ENCODE results near the gene SARS1. TPM values are rescaled to one million over a fixed set of nuclear protein-coding genes. Genes with fewer than 3 reads are reported as not detected.

The SARS1 gene
- total RNA-seq, 1 experiment from 2014 or later: 129 TPM

DNA sequence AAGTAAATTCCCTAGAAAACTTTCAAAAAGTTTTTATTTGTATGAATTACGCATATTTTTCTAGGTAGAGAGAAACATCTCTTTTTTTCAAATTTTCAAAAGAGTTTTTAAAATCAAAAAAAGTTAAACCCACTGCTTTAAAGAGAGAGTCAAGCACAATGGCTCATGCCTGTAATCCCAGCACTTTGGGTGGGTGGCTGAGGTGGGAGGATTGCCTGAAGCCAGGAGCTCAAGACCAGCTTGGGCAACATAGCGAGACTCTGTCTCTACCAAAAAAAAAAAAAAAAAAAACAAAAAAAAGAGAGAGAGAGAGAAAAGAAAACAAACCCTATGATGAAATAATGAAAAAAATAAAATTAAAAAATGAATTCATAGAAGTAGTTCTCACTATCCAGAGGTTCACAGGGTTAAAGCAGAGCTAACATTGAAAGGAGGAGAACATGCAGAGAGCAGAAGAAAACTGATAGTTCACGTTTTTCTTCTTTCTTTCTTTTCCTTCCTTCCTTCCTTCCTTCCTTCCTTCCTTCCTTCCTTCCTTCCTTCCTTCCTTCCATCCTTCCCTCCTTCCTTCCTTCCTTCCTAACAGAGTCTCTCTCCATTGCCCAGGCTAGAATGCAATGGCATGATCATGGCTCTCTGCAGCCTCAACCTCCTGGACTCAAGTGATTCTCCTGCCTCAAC lies 30.5 kb upstream of the SARS1 start:
- no peak for DNase-seq

DNA sequence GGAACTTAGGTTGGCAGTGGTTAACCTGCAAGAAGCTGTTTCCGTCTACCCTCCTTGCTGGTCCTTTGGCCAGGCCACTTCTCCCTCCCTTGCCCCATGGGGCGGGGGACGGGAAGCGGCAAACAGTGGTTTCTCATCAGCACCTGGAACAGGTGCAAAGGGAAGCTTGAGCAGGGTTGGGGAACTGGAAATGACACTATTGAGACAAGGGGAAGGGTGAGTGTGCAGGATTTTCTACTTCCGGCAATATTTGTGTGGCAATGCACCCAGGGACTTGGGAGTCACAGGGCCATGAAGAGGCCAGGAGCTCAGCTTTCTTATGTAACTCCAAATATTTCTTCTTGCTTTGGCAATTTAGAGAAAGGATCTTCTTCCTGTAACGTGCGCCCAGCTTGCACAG lies 29.0 kb upstream of the SARS1 start:
- TF ChIP-seq, protein P1, sequence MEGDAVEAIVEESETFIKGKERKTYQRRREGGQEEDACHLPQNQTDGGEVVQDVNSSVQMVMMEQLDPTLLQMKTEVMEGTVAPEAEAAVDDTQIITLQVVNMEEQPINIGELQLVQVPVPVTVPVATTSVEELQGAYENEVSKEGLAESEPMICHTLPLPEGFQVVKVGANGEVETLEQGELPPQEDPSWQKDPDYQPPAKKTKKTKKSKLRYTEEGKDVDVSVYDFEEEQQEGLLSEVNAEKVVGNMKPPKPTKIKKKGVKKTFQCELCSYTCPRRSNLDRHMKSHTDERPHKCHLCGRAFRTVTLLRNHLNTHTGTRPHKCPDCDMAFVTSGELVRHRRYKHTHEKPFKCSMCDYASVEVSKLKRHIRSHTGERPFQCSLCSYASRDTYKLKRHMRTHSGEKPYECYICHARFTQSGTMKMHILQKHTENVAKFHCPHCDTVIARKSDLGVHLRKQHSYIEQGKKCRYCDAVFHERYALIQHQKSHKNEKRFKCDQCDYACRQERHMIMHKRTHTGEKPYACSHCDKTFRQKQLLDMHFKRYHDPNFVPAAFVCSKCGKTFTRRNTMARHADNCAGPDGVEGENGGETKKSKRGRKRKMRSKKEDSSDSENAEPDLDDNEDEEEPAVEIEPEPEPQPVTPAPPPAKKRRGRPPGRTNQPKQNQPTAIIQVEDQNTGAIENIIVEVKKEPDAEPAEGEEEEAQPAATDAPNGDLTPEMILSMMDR (IDR thresholded peaks at IDR 0.05; ENCODE audit: unreplicated experiment): no peak
- intact Hi-C loops (cut with micrococcal nuclease; ENCODE audit: unreplicated experiment): no loop called here
- Mint-ChIP-seq H3K36me3 (ENCODE audit: insufficient read depth, unreplicated experiment) (no peaks in the 10 kb centered on the region), H3K9me3 (ENCODE audit: low read depth, unreplicated experiment) (no peaks in the 10 kb centered on the region), H3K4me3 (ENCODE audit: low read depth, unreplicated experiment) (no peak overlapping the region), H3K27me3 (ENCODE audit: unreplicated experiment) (peaks cover 23% of the 10 kb centered on the region), H3K4me1 (ENCODE audit: low read depth, unreplicated experiment) (peaks cover 13% of the 10 kb centered on the region), H3K27ac (ENCODE audit: unreplicated experiment) (no peak overlapping the region)
- no peak for DNase-seq
- no TSS peak for BruUV-seq (replicated peaks)
- CTCF ChIA-PET: no interaction called here

More for the DNA sequence above, 30.5 kb upstream of the SARS1 start:
- Mint-ChIP-seq H3K27ac (ENCODE audit: unreplicated experiment) (no peak overlapping the region), H3K36me3 (ENCODE audit: insufficient read depth, unreplicated experiment) (no peaks in the 10 kb centered on the region), H3K27me3 (ENCODE audit: unreplicated experiment) (peaks cover 23% of the 10 kb centered on the region), H3K4me1 (ENCODE audit: low read depth, unreplicated experiment) (peaks cover 13% of the 10 kb centered on the region), H3K9me3 (ENCODE audit: low read depth, unreplicated experiment) (no peaks in the 10 kb centered on the region), H3K4me3 (ENCODE audit: low read depth, unreplicated experiment) (no peak overlapping the region)
- CTCF ChIA-PET: no interaction called here
- intact Hi-C loops (cut with micrococcal nuclease; ENCODE audit: unreplicated experiment): no loop called here
- TF ChIP-seq, protein P1 (IDR thresholded peaks at IDR 0.05; ENCODE audit: unreplicated experiment): no peak
- BruUV-seq (replicated peaks): no TSS peak

DNA sequence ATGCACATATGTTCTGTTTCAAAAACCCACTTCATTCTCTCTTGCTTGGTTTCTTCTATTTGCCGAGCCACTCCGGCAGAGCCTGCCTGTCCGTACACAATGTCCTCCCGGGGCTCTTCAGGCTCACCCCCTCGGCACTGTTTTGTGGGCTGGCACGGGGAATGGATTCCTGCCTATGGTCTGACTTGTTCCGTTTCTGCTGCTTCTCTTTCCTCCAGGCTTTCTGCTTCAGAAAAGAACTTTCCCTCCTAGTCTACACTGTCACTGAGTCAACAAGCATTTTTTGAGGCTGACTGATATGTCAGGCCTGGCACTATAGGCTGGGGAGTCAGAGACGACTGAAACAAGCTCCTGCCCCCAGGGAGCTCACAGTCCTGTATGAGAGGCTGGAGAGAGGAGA lies 28.4 kb upstream of the SARS1 start:
- Mint-ChIP-seq H3K27me3 (ENCODE audit: unreplicated experiment) (peaks cover 23% of the 10 kb centered on the region), H3K4me1 (ENCODE audit: low read depth, unreplicated experiment) (peaks cover 13% of the 10 kb centered on the region), H3K27ac (ENCODE audit: unreplicated experiment) (no peak overlapping the region), H3K36me3 (ENCODE audit: insufficient read depth, unreplicated experiment) (no peaks in the 10 kb centered on the region), H3K9me3 (ENCODE audit: low read depth, unreplicated experiment) (no peaks in the 10 kb centered on the region), H3K4me3 (ENCODE audit: low read depth, unreplicated experiment) (no peak overlapping the region)
- TF ChIP-seq, protein P1 (IDR thresholded peaks at IDR 0.05; ENCODE audit: unreplicated experiment): no peak
- BruUV-seq (replicated peaks): no TSS peak
- no peak for DNase-seq
- CTCF ChIA-PET: no interaction called here
- intact Hi-C loops (cut with micrococcal nuclease; ENCODE audit: unreplicated experiment): no loop called here

DNA sequence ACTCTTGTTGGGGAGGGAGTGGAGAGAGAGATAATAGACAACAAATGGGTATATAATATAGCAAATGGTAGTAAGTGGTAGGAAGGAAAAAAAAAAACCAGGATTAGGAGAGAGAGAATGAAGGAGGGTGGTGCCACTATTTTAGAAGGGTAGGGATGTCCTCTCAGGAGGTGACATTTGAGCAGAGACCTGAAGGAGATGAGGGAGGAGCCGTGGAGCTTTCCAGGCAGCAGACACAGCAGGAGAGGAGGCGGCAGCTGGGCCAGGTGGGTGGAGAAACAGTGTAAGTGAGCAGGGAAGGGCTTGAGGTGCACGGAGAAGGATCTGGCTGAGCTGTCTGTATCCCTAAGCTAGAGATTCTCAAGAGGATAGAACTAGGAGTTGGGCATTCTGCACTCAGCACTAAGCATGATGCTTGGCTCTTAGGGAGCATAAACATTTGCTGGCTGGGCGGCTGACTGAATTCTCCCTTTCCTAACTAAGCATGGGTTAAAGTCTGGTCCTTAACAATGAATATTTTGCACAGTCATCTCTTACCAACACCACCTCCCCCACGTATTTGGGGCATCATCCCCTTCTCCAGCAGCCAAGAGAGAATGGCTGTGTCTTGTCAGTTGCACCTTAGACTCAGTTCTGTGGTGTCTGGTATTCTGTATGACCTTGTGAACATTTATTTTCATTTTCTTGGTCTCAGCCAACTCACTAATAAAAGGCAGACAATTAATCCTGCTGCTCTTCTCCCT lies 27.6 kb upstream of the SARS1 start:
- Mint-ChIP-seq H3K36me3 (ENCODE audit: insufficient read depth, unreplicated experiment) (no peaks in the 10 kb centered on the region), H3K4me1 (ENCODE audit: low read depth, unreplicated experiment) (peaks cover 8% of the 10 kb centered on the region), H3K4me3 (ENCODE audit: low read depth, unreplicated experiment) (no peak overlapping the region), H3K9me3 (ENCODE audit: low read depth, unreplicated experiment) (no peaks in the 10 kb centered on the region), H3K27ac (ENCODE audit: unreplicated experiment) (no peak overlapping the region), H3K27me3 (ENCODE audit: unreplicated experiment) (peaks cover 23% of the 10 kb centered on the region)
- intact Hi-C loops (cut with micrococcal nuclease; ENCODE audit: unreplicated experiment): no loop called here
- no peak for DNase-seq
- CTCF ChIA-PET: no interaction called here
- BruUV-seq (replicated peaks): no TSS peak
- TF ChIP-seq, protein P1 (IDR thresholded peaks at IDR 0.05; ENCODE audit: unreplicated experiment): no peak
